Anterior cingulate cortex (tissue), 58 donors: ENCODE data around the gene LANCL3.
"Not testable (repeated sequence)": the region's sequence is repeated elsewhere in the genome, so short reads cannot be mapped to it uniquely, and the experiment has no call there.

Source experiments
- DNase-seq, 58 donors: peaks; one replicate each; lab custom pipeline; 2025; lab: John Stamatoyannopoulos, UW

The LANCL3 gene

GRCh38 chrX:37571426-37572107 is at the start of gene LANCL3:
Gene LANCL3 (plus strand): TSS chrX:37571661. CDS start chrX:37571871, 210 bp downstream.
- peak in 9 of 58 donors; percentile 0 to 9 (median 2) for DNase-seq

GRCh38 chrX:37523673-37524072 is 47.8 kb upstream of the LANCL3 start:
- not testable (repeated sequence) for DNase-seq

- DNase-seq = no peak
These were observed 29.5 kb upstream of the LANCL3 start for GRCh38 chrX:37541991-37542390.

GRCh38 chrX:37542791-37543190 is 28.7 kb upstream of the LANCL3 start:
- no peak for DNase-seq

GRCh38 chrX:37543324-37543723 is 28.1 kb upstream of the LANCL3 start:
- no peak for DNase-seq

- DNase-seq = not testable (repeated sequence)
These were observed 26.9 kb upstream of the LANCL3 start for GRCh38 chrX:37544531-37544930.

GRCh38 chrX:37545066-37545465 is 26.4 kb upstream of the LANCL3 start:
- no peak for DNase-seq

- DNase-seq = not testable (repeated sequence)
These were observed 21.8 kb upstream of the LANCL3 start for GRCh38 chrX:37549619-37550018.

- no peak for DNase-seq
These were observed 18.0 kb upstream of the LANCL3 start for GRCh38 chrX:37553476-37553875.

GRCh38 chrX:37565254-37565653 is 6.2 kb upstream of the LANCL3 start:
- not testable (repeated sequence) for DNase-seq

GRCh38 chrX:37570349-37570748 is 1.1 kb upstream of the LANCL3 start:
- DNase-seq = not testable (repeated sequence)

- DNase-seq = peak in 7 of 58 donors; percentile 0 to 4 (median 0)
These were observed 687 bp downstream of the LANCL3 start for GRCh38 chrX:37572108-37572587.

- DNase-seq = not testable (repeated sequence)
These were observed 1.7 kb downstream of the LANCL3 start for GRCh38 chrX:37573121-37573520.

GRCh38 chrX:37578045-37578444 is 6.6 kb downstream of the LANCL3 start:
- no peak for DNase-seq

- DNase-seq = no peak
These were observed 8.6 kb downstream of the LANCL3 start for GRCh38 chrX:37580080-37580479.

- DNase-seq = not testable (repeated sequence)
These were observed 15.9 kb downstream of the LANCL3 start for GRCh38 chrX:37587337-37587736.

GRCh38 chrX:37590047-37590446 is 18.6 kb downstream of the LANCL3 start:
- DNase-seq = no peak

GRCh38 chrX:37594755-37595382 is 23.4 kb downstream of the LANCL3 start:
- DNase-seq = no peak

GRCh38 chrX:37599729-37600128 is 28.3 kb downstream of the LANCL3 start:
- DNase-seq = no peak

GRCh38 chrX:37603938-37604409 is 32.5 kb downstream of the LANCL3 start:
- peak in 1 of 58 donors; percentile 2 for DNase-seq

GRCh38 chrX:37607243-37607642 is 35.8 kb downstream of the LANCL3 start:
- DNase-seq = no peak

GRCh38 chrX:37608156-37608555 is 36.7 kb downstream of the LANCL3 start:
- DNase-seq = no peak
